Gastrocnemius medialis (tissue), 4 donors: ENCODE data around the gene CDH4.

ENCODE experiments used
- POLR2A ChIP-seq, 2 donors: fragments of 450-650 bp; IDR thresholded peaks; one replicate each; pipeline ENCODE4 v1.6.1; 2017; ENCODE audit warnings: antibody characterized with exemption in 2 of 2, mild to moderate bottlenecking in 2 of 2, moderate library complexity in 2 of 2
- TF ChIP-seq, protein P1 (sequence below), 5 experiments: fragments of 450-650 bp in 3 of 5; fragments of 200-600 bp in 2 of 5; sonication (generic) in 2 of 5; IDR thresholded peaks in 4 of 5; conservative IDR thresholded peaks in 1 of 5; 1 replicate in 4 of 5; 2 replicates in 1 of 5; pipeline ENCODE4 v1.5.1; 2016 to 2019; ENCODE audit warnings: antibody characterized with exemption in 5 of 5, mild to moderate bottlenecking in 3 of 5, moderate library complexity in 3 of 5

DNA sequence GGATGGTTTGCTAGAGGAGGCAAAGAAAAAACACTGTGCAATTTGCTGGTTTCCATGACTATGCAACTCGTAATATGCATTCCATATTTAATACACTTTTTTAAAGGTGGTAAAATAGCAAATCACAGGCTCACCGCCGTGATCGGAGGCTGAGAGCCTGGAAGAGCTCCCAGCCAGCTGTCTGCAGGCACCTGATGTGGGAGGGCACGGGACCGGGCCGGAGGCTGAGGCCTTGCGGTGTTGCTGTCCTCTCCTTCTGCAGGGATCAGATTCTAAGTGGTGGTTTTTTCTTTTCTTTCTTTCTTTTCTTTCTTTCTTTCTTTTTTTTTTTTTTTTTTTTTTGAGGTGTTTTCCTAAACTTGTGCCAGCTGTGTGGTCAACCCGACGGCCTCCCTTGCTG is 282.3 kb downstream of the CDH4 start:
- TF ChIP-seq, protein P1, sequence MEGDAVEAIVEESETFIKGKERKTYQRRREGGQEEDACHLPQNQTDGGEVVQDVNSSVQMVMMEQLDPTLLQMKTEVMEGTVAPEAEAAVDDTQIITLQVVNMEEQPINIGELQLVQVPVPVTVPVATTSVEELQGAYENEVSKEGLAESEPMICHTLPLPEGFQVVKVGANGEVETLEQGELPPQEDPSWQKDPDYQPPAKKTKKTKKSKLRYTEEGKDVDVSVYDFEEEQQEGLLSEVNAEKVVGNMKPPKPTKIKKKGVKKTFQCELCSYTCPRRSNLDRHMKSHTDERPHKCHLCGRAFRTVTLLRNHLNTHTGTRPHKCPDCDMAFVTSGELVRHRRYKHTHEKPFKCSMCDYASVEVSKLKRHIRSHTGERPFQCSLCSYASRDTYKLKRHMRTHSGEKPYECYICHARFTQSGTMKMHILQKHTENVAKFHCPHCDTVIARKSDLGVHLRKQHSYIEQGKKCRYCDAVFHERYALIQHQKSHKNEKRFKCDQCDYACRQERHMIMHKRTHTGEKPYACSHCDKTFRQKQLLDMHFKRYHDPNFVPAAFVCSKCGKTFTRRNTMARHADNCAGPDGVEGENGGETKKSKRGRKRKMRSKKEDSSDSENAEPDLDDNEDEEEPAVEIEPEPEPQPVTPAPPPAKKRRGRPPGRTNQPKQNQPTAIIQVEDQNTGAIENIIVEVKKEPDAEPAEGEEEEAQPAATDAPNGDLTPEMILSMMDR (IDR thresholded peaks at IDR 0.05 in 4 of 5, conservative IDR thresholded peaks at IDR 0.05 in 1 of 5): no peak
- TF ChIP-seq POLR2A (IDR thresholded peaks at IDR 0.05): no peak
